CD4-positive, alpha-beta T cell treated with Interleukin-10 for 1 hour (primary cell): ENCODE data around the gene SRPX.

ENCODE experiments used
- DNase-seq: peaks from one replicate; pipeline ENCODE4 v3.0.0-alpha.2; 2020

The SRPX gene

GRCh38 chrX:38220415-38221390, at the start of gene SRPX:
Gene SRPX, minus strand, starts transcription at chrX:38220871. Its CDS starts 79 bp downstream, at chrX:38220792.
- no peak for DNase-seq

GRCh38 chrX:38268011-38268410, 47.3 kb upstream of the SRPX start:
- DNase-seq, result no peak

GRCh38 chrX:38262715-38263620, 42.3 kb upstream of the SRPX start:
- no peak for DNase-seq

GRCh38 chrX:38260231-38260630, 39.6 kb upstream of the SRPX start:
- DNase-seq, result no peak

- DNase-seq, result no peak
These were observed 35.3 kb upstream of the SRPX start for GRCh38 chrX:38256019-38256418.

- DNase-seq, result no peak
These were observed 29.3 kb upstream of the SRPX start for GRCh38 chrX:38249965-38250364.

- no peak for DNase-seq
These were observed 26.4 kb upstream of the SRPX start for GRCh38 chrX:38247051-38247450.

GRCh38 chrX:38240541-38240940, 19.9 kb upstream of the SRPX start:
- no peak for DNase-seq

- DNase-seq, result no peak
These were observed 16.4 kb upstream of the SRPX start for GRCh38 chrX:38236901-38237615.

- DNase-seq, result no peak
These were observed 13.4 kb upstream of the SRPX start for GRCh38 chrX:38233891-38234667.

GRCh38 chrX:38232079-38232686, 11.5 kb upstream of the SRPX start:
- no peak for DNase-seq

- DNase-seq, result no peak
These were observed 4.4 kb upstream of the SRPX start for GRCh38 chrX:38225093-38225492.

GRCh38 chrX:38224160-38224559, 3.5 kb upstream of the SRPX start:
- no peak for DNase-seq

GRCh38 chrX:38221391-38221929, 789 bp upstream of the SRPX start:
- no peak for DNase-seq

- peak; percentile 0 for DNase-seq
These were observed 652 bp downstream of the SRPX start for GRCh38 chrX:38220024-38220414.

GRCh38 chrX:38216642-38217041, 4.0 kb downstream of the SRPX start:
- DNase-seq, result no peak

GRCh38 chrX:38214551-38215531, 5.8 kb downstream of the SRPX start:
- DNase-seq, result no peak

- no peak for DNase-seq
These were observed 6.6 kb downstream of the SRPX start for GRCh38 chrX:38214044-38214443.

- no peak for DNase-seq
These were observed 8.6 kb downstream of the SRPX start for GRCh38 chrX:38211891-38212635.
